ENCODE data around the gene GCC2.

GCC2 gene

GRCh38 chr2:108531674-108532055, 82.7 kb downstream of the GCC2 start:
- no peak for DNase-seq (ENCODE audit: low read depth)
- no peak overlapping the region for H3K4me3 ChIP-seq (ENCODE audit: control insufficient read depth, low read depth, low read length)
- TF ChIP-seq CTCF (conservative IDR thresholded peaks at IDR 0.05; ENCODE audit: control insufficient read depth, insufficient read depth, low read depth, low read length) = no peak

DNA sequence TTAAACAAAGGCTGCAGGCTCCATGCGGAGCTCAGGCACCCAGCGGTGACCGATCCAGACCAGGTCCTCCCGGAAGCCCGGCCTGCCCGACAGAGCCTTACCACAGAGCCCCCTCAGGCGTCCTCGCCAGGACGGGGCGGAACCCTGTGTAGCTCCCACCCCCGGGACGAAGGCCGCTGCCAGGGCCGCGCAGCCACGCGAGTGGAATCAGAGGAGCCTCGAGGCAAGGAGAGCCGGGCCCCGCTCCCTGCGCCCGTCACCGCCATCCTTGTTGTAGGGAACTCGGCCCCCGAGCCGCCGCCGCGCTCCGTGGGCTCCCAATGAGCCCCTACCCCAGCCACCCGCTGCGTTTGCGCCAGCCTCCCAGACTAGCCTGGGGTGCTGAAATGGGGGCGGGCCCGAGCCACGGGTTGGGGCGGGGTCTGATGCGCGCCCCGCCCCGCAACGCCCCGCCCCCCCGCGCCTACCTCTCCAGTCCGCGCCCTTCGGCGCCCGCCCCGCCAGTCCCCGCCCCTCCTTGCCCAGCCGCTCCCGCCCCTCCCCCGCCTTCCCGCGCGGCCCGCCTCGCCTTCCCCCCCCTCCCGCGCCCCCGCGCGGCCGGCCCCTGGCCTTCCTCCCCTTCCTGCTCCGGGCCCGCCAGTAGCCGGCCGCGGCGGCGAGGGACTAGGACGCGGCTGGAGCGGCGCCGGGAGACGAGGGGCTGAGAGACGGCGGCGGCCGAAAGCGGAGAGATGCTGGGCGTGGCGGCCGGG, 85.0 kb downstream of the GCC2 start, which contains the start of gene LIMS1:
Gene LIMS1, plus strand, starts transcription at position 639 of the 752 bp plus-strand sequence. Its CDS starts 93 bp downstream, at position 732.
- DNase-seq (ENCODE audit: low read depth) = peak; percentile 81
- H3K4me3 ChIP-seq (ENCODE audit: control insufficient read depth, low read depth, low read length) = peak within 1 kb of the TSS; percentile 73
- no peak for TF ChIP-seq CTCF (conservative IDR thresholded peaks at IDR 0.05; ENCODE audit: control insufficient read depth, insufficient read depth, low read depth, low read length)

DNA sequence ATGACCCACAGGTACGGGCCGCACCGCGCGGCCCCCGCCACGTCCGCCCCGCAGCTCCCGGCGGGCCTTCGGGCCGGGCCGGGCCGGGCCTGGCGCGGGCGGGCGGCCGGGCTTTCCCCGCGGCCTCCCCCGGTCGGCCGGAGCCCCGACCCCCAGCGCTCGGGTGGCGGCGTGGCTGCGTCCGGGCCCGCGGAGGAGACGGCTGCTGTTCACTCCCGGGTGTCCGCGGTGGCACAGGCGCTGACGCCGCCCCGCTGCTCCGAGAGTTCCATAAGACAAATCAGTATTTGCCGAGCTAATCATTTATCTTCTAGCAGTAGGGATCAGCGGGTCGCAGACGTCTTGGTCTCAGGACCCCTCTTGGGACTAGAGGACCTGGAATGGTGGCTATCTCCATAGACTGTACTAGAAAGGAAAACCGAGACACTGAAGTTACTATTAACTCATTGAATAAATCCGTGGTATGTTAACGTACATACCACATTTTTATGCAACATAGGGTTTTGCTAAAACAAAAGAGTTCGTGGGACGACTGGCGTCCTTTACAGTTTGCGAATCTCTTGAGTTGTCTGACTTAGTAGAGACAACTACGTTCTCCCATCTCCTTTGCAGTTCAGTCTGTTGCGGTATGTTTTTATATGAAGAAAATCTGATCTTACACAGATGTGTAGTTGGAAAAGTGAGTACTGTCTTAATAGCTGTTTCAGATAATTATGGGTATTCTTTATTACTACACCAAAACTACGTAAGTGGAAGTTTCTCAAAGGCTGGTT, 85.8 kb downstream of the GCC2 start:
- no peak for TF ChIP-seq CTCF (conservative IDR thresholded peaks at IDR 0.05; ENCODE audit: control insufficient read depth, insufficient read depth, low read depth, low read length)
- no peak for DNase-seq (ENCODE audit: low read depth)

GRCh38 chr2:108535357-108535631, 86.3 kb downstream of the GCC2 start:
- no peak for TF ChIP-seq CTCF (conservative IDR thresholded peaks at IDR 0.05; ENCODE audit: control insufficient read depth, insufficient read depth, low read depth, low read length)
- H3K4me3 ChIP-seq (ENCODE audit: control insufficient read depth, low read depth, low read length) = peak overlapping the region; percentile 68
- peak; percentile 72 for DNase-seq (ENCODE audit: low read depth)

More for the DNA sequence above, 85.8 kb downstream of the GCC2 start:
- peak overlapping the region; percentile 68 for H3K4me3 ChIP-seq (ENCODE audit: control insufficient read depth, low read depth, low read length)

DNA sequence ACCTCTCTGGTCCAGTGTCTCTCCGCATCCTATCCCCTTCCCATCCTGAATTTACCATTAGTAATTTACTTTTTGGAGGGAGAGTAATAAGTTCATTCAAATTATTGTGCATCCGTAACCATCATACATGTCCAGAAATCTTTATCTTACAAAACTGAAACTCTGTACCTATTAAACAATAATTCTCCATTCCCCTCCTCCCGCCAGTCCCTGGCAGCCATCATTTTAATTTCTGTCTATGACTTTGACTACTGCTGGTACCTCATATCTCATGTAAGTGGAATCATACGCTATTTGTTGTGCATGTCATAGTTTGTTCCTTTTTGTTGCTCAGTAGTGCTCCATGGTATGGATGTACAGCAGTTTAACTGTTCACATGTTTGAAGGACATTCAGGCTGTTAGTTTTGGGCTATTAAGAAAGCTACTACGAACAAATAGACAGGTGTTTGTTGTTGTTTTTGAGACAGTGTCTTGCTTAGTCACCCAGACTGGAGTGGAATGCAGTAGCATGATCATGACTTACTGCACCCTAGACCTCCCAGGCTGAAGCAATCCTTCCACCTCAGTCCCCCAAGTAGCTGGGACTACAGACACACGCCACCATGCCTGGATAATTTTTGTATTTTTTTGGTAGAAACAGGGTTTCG, 87.3 kb downstream of the GCC2 start:
- peak overlapping the region; percentile 68 for H3K4me3 ChIP-seq (ENCODE audit: control insufficient read depth, low read depth, low read length)
- DNase-seq (ENCODE audit: low read depth) = peak; percentile 62
- no peak for TF ChIP-seq CTCF (conservative IDR thresholded peaks at IDR 0.05; ENCODE audit: control insufficient read depth, insufficient read depth, low read depth, low read length)

DNA sequence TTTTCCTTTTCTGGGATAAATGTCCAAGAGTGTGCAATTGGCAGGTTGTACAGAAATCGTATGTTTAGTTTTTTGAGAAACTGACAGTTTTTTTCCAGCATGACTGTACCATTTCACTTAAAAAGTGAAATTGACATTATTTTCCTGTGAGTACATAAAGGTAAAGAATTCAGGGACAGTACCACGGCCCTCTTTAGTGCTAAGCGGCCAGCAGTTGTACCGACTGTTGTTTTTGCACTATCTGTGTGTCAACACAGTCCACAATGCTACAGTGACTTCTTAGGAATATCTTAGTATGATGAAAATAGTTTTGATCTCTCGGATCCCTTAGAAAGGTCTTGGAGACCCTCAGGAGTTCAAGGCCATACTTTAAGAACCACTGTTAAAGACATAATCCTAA, 87.9 kb downstream of the GCC2 start:
- no peak overlapping the region for H3K4me3 ChIP-seq (ENCODE audit: control insufficient read depth, low read depth, low read length)
- DNase-seq (ENCODE audit: low read depth) = no peak
- TF ChIP-seq CTCF (conservative IDR thresholded peaks at IDR 0.05; ENCODE audit: control insufficient read depth, insufficient read depth, low read depth, low read length) = no peak
